ENCODE measurements around the gene ACMSD. TPM values are rescaled to one million over a fixed set of nuclear protein-coding genes. Genes with fewer than 3 reads are reported as not detected.

ACMSD gene
- total and polyA plus RNA-seq, 2 experiments from 2014 or later = 0.46 TPM; not detected in 1

DNA sequence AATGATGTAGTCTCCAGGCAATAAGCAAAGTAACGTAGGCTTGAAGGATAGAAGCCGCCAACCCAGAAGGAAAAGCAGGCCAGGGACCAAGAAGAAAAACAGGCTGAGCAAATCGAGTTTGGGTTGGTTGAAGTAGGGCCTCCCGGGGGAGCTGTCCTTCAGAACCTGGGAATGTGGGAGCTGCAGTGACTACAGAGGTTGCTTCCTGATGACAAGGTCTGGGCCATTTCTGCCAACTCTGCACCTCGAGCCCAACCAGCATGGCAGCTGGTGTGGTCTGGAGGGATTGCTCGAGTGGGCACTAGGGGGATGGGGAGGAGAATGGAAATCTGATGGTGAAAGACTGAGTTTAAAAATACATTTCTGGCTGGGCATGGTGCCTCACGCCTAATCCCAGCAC lies 14.1 kb downstream of the ACMSD start:
- H3K27ac ChIP-seq = no peak overlapping the region
- no peaks in the 10 kb centered on the region for H3K27me3 ChIP-seq
- H3K4me3 ChIP-seq = no peak overlapping the region
- TF ChIP-seq CTCF (IDR thresholded peaks at IDR 0.05; ENCODE audit: low read depth, low read length) = no peak
- no peaks in the 10 kb centered on the region for H3K9me3 ChIP-seq (ENCODE audit: low read depth)
- H3K36me3 ChIP-seq = no peaks in the 10 kb centered on the region
- peak in 1 of 2 donors; percentile 30 for DNase-seq (ENCODE audit: low read depth in 1 of 2, low spot score in 1 of 2)
- H3K4me1 ChIP-seq (ENCODE audit: low read depth) = no peaks in the 10 kb centered on the region

DNA sequence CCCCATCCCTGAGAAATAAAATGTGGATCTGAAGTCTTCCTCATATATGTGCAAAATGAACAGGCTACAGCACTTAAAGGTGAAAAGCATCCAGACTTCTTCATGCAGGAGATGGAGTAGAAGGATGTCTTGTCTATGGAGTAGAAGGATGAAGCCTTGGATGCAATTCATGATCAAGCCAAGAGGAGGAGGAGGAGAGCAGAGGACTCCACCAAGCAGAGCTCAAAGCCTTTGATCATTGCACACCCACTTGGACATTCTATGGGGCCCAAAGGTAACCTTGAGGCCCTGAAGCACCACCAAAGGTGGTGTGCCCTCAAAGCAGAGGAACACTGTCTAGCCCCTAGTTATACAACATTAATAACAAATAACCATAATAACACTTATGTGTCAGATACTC lies 17.3 kb downstream of the ACMSD start:
- TF ChIP-seq CTCF (IDR thresholded peaks at IDR 0.05; ENCODE audit: low read depth, low read length) = no peak
- Histone ChIP-seq H3K9me3 (ENCODE audit: low read depth) (no peaks in the 10 kb centered on the region), H3K4me1 (ENCODE audit: low read depth) (no peaks in the 10 kb centered on the region), H3K36me3 (no peaks in the 10 kb centered on the region), H3K4me3 (no peak overlapping the region), H3K27me3 (no peaks in the 10 kb centered on the region), H3K27ac (no peak overlapping the region)
- no peak for DNase-seq (ENCODE audit: low read depth in 1 of 2, low spot score in 1 of 2)

DNA sequence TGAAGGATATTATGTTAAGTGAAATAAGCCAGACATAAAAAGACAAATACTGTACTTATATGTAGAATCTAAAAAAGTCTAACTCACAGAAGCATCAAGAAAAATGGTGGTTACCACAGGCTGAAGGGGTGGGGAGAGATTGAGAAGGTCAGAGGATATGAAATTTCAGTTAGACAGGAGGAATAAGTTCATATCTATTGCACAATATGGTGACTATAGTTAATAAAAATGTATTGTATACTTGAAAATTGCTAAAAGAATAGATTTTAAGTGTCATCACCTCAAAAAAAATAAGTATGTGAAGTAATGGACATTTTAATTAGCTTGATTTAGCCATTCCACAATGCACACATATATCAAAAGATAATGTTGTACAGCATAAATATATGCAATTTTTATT lies 19.8 kb downstream of the ACMSD start:
- H3K4me3 ChIP-seq = no peak overlapping the region

DNA sequence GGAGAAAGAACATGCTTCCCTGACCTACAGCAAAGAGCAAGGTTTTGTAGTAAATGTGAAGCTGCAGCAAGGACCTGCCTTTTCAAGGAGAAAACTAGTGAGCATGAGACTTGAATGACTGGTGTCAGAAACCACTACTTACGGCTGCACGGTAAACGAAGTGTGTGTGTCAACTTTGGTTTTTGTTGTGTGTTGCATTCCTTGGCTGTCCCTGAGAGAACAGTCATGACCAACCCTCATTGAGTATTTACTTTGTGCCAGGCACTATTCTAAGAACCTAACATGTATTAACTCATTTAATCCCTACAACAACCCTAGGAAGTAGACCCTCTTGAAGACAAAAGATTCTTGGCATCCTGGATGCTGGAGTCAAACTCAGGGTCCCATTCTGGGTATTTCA lies 22.8 kb downstream of the ACMSD start:
- Histone ChIP-seq H3K9me3 (ENCODE audit: low read depth) (no peaks in the 10 kb centered on the region), H3K4me3 (no peak overlapping the region), H3K4me1 (ENCODE audit: low read depth) (no peaks in the 10 kb centered on the region), H3K27me3 (no peaks in the 10 kb centered on the region), H3K27ac (no peak overlapping the region), H3K36me3 (no peaks in the 10 kb centered on the region)
- no peak for TF ChIP-seq CTCF (IDR thresholded peaks at IDR 0.05; ENCODE audit: low read depth, low read length)
- DNase-seq (ENCODE audit: low read depth in 1 of 2, low spot score in 1 of 2) = no peak

More for the DNA sequence above, 19.8 kb downstream of the ACMSD start:
- no peak for DNase-seq (ENCODE audit: low read depth in 1 of 2, low spot score in 1 of 2)
- Histone ChIP-seq H3K4me1 (ENCODE audit: low read depth) (no peaks in the 10 kb centered on the region), H3K27me3 (no peaks in the 10 kb centered on the region), H3K36me3 (no peaks in the 10 kb centered on the region), H3K9me3 (ENCODE audit: low read depth) (no peaks in the 10 kb centered on the region), H3K27ac (no peak overlapping the region)
- TF ChIP-seq CTCF (IDR thresholded peaks at IDR 0.05; ENCODE audit: low read depth, low read length) = no peak

DNA sequence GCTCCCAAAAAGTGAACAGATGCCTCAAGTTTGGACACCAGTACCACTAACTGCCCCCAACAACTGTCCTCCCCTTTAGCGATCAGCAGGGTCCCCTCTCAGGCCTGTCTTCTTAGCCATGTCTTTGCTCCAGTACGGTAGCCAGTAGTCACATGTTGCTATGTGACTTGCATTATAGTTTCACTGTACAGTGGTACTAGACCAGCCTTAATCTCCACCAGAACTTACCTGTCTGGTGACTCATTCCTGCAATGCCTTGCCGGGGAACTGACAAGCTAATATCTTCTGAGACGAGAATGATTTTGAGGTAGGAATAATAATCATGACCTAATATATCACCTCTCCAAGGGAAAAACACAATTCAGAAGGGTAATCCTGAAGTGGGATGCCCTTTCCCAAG lies 23.7 kb downstream of the ACMSD start:
- no peaks in the 10 kb centered on the region for H3K4me1 ChIP-seq (ENCODE audit: low read depth)
- no peak overlapping the region for H3K27ac ChIP-seq
- H3K27me3 ChIP-seq = no peaks in the 10 kb centered on the region
- no peak for TF ChIP-seq CTCF (IDR thresholded peaks at IDR 0.05; ENCODE audit: low read depth, low read length)
- H3K36me3 ChIP-seq = no peaks in the 10 kb centered on the region
- H3K4me3 ChIP-seq = no peak overlapping the region
- no peak for DNase-seq (ENCODE audit: low read depth in 1 of 2, low spot score in 1 of 2)
- no peaks in the 10 kb centered on the region for H3K9me3 ChIP-seq (ENCODE audit: low read depth)

DNA sequence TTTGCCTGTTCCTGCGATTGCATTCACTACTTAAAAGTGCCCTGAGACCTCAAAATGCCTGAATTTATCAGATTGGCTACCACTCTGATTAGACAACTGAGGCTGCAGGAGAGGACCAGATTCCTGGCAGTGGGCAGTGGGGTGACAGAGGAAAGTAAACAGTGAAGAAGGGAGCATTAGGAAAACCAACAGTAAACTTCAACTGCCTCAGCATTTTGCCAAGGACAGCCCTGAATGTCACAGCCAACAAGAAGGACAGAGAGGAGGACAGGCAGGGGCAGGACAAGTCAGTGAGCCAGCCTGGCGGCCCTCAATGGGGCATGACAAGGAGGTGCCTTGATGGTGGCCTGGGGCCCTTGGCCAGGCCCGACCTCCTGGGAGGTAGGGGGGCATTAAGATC lies 24.3 kb downstream of the ACMSD start:
- Histone ChIP-seq H3K27me3 (no peaks in the 10 kb centered on the region), H3K4me3 (no peak overlapping the region), H3K36me3 (no peaks in the 10 kb centered on the region), H3K9me3 (ENCODE audit: low read depth) (no peaks in the 10 kb centered on the region), H3K27ac (no peak overlapping the region), H3K4me1 (ENCODE audit: low read depth) (no peaks in the 10 kb centered on the region)
- no peak for TF ChIP-seq CTCF (IDR thresholded peaks at IDR 0.05; ENCODE audit: low read depth, low read length)
- DNase-seq (ENCODE audit: low read depth in 1 of 2, low spot score in 1 of 2) = no peak
